22Rv1 (cell line): ENCODE results near the gene ICAM1.

Experiments used
- H3K27ac ChIP-seq: fragments of 450-650 bp; 2 replicates; pipeline ENCODE4 v1.5.1; 2017
- CTCF ChIP-seq: fragments of 450-650 bp; IDR thresholded peaks from 2 replicates; pipeline ENCODE4 v1.5.1; 2017; ENCODE audit warnings: mild to moderate bottlenecking
- ZFX ChIP-seq: fragments of 450-650 bp; IDR thresholded peaks from 2 replicates; pipeline ENCODE4 v1.6.1; 2017; ENCODE audit warnings: antibody characterized with exemption, borderline replicate concordance

ICAM1 gene, protein sequence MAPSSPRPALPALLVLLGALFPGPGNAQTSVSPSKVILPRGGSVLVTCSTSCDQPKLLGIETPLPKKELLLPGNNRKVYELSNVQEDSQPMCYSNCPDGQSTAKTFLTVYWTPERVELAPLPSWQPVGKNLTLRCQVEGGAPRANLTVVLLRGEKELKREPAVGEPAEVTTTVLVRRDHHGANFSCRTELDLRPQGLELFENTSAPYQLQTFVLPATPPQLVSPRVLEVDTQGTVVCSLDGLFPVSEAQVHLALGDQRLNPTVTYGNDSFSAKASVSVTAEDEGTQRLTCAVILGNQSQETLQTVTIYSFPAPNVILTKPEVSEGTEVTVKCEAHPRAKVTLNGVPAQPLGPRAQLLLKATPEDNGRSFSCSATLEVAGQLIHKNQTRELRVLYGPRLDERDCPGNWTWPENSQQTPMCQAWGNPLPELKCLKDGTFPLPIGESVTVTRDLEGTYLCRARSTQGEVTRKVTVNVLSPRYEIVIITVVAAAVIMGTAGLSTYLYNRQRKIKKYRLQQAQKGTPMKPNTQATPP

GRCh38 chr19:10270616-10271394 is at the start of gene ICAM1:
TSS of gene ICAM1 (plus strand) at chr19:10271120. CDS start at chr19:10271160, 40 bp downstream.
- H3K27ac ChIP-seq = no peak within 1 kb of the TSS
- TF ChIP-seq ZFX = no peak
- no peak for TF ChIP-seq CTCF

DNA sequence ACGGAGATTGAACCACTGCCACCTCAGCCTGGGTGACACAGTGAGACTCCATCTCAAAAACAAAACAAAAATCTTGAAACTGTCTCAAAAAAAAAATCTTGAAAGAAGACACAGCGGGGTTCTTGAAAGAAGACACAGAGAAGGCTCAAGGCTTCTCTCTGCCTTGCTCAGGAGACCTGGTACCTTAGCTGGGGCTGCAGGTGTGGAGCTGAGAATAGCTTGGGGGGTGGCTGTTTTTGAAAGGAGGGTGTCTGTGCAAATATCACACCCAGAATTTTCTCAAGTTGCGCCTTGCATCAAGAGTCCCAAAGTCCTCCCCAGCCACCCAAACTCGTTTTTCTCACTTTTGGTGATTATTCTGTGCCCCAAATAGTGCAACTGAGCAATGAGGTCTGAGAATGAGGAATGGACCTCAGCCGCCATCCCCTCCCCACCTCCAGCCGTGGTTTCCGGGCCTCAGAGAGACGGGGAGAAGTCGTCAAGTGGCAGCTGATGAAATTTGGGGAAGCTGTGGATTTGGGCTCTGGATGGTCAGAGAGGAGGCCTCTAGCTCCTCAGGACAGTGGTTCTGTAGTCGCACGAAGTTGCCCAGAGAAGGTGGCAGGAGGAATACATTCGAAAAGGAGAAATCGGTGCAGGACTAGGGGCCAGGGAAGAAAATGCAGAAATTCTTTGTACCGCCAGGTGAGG is 48.6 kb upstream of the ICAM1 start:
- H3K27ac ChIP-seq = no peak overlapping the region
- TF ChIP-seq ZFX (no peak), CTCF (no peak)

DNA sequence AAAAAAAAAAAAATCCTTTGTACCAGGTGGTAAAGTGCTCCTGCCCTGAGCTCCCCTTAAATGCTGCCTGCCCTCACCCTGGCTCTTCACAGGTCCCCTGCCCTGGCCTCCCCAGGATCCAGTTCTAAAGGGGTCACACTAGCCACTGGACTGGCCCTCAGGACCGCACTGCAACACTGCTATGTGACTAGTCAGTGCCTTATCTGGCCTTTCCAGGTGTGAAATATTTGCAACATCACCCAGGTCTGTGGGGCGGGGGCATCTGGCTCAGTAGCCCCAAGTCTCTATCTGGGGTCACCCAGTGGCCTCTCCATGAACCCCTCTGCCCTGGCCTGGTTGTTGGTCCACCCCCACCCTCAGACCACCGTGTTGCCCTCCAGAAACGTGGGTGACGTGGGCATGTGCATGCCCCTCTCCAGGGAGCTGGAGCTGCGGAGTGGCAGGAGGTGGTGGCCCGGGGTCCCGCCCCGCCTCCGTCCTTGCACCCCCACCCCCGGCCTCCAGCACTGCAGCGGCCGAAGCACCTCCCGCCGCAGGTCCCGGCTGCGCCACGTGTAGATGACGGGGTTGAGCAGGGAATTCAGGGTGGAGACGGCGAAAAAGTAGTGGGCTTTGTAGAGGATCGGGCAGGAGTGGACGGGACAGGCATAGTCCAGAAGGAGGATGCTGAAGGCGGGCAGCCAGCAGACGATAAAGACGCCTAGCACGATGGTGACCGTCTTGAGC is 47.3 kb upstream of the ICAM1 start:
- H3K27ac ChIP-seq = no peak overlapping the region

GRCh38 chr19:10224337-10224736 is 46.6 kb upstream of the ICAM1 start:
- TF ChIP-seq CTCF (no peak), ZFX (no peak)
- no peak overlapping the region for H3K27ac ChIP-seq

More for the DNA sequence above, 47.3 kb upstream of the ICAM1 start:
- no peak for TF ChIP-seq ZFX
- no peak for TF ChIP-seq CTCF

GRCh38 chr19:10226021-10226375 is 44.9 kb upstream of the ICAM1 start:
- no peak overlapping the region for H3K27ac ChIP-seq
- TF ChIP-seq ZFX (no peak), CTCF (no peak)

DNA sequence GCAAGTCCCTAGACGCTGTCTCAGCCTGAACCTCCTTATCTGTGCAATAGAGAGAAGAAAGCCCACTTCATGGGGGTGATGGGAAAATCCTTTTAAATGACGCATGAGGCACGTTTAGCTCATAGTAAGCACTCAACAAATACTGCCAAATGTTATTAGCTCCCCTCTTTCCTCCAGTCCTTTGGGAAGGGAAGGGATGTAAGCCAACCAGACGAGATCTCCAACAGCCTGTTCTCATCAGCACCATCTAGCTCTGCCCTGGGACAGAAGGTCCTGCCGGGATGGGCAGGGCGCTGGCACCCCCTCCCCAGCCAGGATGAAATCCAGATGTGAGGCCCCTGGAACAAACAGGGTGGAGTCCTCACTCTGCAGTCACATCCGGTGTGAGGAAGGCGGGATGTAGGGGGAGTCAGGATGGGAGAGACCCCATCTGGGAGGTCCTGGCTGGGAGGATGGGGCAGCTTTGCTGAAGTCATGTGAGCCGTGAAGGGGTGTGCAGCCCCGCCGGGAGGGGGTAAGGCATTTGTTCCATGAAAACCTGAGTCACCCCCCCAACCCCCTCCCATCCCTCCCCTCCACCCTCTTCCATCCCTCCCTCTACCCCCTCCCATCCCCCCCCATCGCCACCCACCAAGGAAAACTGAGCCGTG is 44.4 kb upstream of the ICAM1 start:
- H3K27ac ChIP-seq = no peak overlapping the region
- no peak for TF ChIP-seq CTCF
- TF ChIP-seq ZFX = no peak
